ENCODE results near the gene ZNF23.

GRCh38 chr16:71413341-71413740, 48.7 kb downstream of the ZNF23 start:
- TF ChIP-seq POLR2AphosphoS5 (IDR thresholded peaks at IDR 0.05): no peak
- TF ChIP-seq, protein P1, sequence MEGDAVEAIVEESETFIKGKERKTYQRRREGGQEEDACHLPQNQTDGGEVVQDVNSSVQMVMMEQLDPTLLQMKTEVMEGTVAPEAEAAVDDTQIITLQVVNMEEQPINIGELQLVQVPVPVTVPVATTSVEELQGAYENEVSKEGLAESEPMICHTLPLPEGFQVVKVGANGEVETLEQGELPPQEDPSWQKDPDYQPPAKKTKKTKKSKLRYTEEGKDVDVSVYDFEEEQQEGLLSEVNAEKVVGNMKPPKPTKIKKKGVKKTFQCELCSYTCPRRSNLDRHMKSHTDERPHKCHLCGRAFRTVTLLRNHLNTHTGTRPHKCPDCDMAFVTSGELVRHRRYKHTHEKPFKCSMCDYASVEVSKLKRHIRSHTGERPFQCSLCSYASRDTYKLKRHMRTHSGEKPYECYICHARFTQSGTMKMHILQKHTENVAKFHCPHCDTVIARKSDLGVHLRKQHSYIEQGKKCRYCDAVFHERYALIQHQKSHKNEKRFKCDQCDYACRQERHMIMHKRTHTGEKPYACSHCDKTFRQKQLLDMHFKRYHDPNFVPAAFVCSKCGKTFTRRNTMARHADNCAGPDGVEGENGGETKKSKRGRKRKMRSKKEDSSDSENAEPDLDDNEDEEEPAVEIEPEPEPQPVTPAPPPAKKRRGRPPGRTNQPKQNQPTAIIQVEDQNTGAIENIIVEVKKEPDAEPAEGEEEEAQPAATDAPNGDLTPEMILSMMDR (IDR thresholded peaks at IDR 0.05): no peak
- TF ChIP-seq POLR2A (IDR thresholded peaks at IDR 0.05): no peak

Measured in prostate gland (tissue), 2 donors.